Upper lobe of left lung (tissue), 4 donors: ENCODE data around the gene ANO3.

Experiments used
- CTCF ChIP-seq, 6 experiments: fragments of 450-650 bp in 4 of 6; fragments of 200-600 bp in 2 of 6; sonication (generic) in 2 of 6; IDR thresholded peaks; one replicate each; pipeline ENCODE4 v1.5.1; 2016 to 2019; ENCODE audit warnings: antibody characterized with exemption in 6 of 6
- EP300 ChIP-seq, 4 donors: sonication (generic); formaldehyde crosslinking; IDR thresholded peaks; one replicate each; pipeline ENCODE4 v1.5.1; 2017; ENCODE audit warnings: antibody characterized with exemption in 4 of 4, control low read depth in 2 of 4

- TF ChIP-seq CTCF (IDR thresholded peaks at IDR 0.05) (no peak), EP300 (IDR thresholded peaks at IDR 0.05) (no peak)
These were observed 266.0 kb downstream of the ANO3 start for GRCh38 chr11:26597899-26598298.
